ENCODE measurements around the gene POLDIP3. TPM values are rescaled to one million over a fixed set of nuclear protein-coding genes. Genes with fewer than 3 reads are reported as not detected.
"Not testable (repeated sequence)": the region's sequence is repeated elsewhere in the genome, so short reads cannot be mapped to it uniquely, and the experiment has no call there.

Gene POLDIP3
- total and polyA plus RNA-seq, 2 of the 4 experiments (the other 2 are of a cell fraction): 33.9 to 43.6 TPM

DNA sequence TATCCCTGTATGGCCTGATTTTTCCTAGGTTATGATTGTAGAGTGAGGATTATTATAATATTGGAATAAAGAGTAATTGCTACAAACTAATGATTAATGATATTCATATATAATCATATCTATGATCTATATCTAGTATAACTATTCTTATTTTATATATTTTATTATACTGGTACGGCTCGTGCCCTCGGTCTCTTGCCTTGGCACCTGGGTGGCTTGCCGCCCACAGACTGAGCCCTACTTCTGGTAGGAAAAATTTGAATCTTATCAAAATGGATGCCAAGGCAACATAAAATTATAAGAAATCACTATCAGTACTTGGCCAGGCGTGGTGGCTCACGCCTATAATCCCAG, 62.4 kb downstream of the POLDIP3 start:
- peaks cover 17% of the 10 kb centered on the region for H3K27me3 ChIP-seq (ENCODE audit: control insufficient read depth, insufficient read depth, low read length)
- H2AFZ ChIP-seq (replicated peaks; ENCODE audit: low read length, poor library complexity); H3K18ac ChIP-seq (ENCODE audit: low read depth, low read length); ATAC-seq (ENCODE audit: low read depth); H3K4me3 ChIP-seq (ENCODE audit: insufficient read depth, low read depth, low read length); DNase-seq; POLR2A ChIA-PET (ENCODE audit: unreplicated experiment); H4K5ac ChIP-seq (ENCODE audit: low read depth, low read length); H4K8ac ChIP-seq (ENCODE audit: low read depth in 2 of 2, low read length in 2 of 2); H3K4me1 ChIP-seq (ENCODE audit: control insufficient read depth, insufficient read depth, low read length); H3K9me1 ChIP-seq (ENCODE audit: insufficient read depth, low read length); H2AK5ac ChIP-seq (ENCODE audit: low read depth, low read length); H3K79me1 ChIP-seq (ENCODE audit: low read depth in 1 of 2, low read length in 2 of 2); H4K20me1 ChIP-seq (ENCODE audit: insufficient read depth, low read length); H3K36me3 ChIP-seq (ENCODE audit: control insufficient read depth, insufficient read depth, low read length); H3K14ac ChIP-seq (replicated peaks; ENCODE audit: low read depth, low read length); H3K9me3 ChIP-seq (ENCODE audit: control insufficient read depth, insufficient read depth, low read length); H2BK20ac ChIP-seq (ENCODE audit: low read depth, low read length); H2BK120ac ChIP-seq (ENCODE audit: low read depth, low read length); in situ Hi-C loops (cut with MboI; ENCODE audit: low sequenced_read_pairs); H3K9ac ChIP-seq (ENCODE audit: low read depth, low read length); H2AK9ac ChIP-seq (replicated peaks; ENCODE audit: low read depth, low read length, poor library complexity); H4K91ac ChIP-seq (ENCODE audit: insufficient read depth, low read depth, low read length); H3K4ac ChIP-seq (ENCODE audit: low read depth, low read length); dilution Hi-C loops (cut with HindIII; ENCODE audit: low sequenced_read_pairs, unreplicated experiment); H2BK15ac ChIP-seq (ENCODE audit: low read depth, low read length); H2BK5ac ChIP-seq (ENCODE audit: low read depth, low read length, poor library complexity, severe bottlenecking); BruUV-seq (replicated peaks); H3K4me2 ChIP-seq (ENCODE audit: low read depth, low read length); H3K56ac ChIP-seq (ENCODE audit: extremely low read depth, insufficient read depth, low read length); H3K23ac ChIP-seq (ENCODE audit: low read depth, low read length); H3K27ac ChIP-seq (ENCODE audit: insufficient read depth, low read length): not testable (repeated sequence)
- no CpG with 5 or more reads among the region's 6 CpGs for WGBS, 2 experiments (ENCODE audit: extremely low coverage in 2 of 2, insufficient read length in 1 of 2)
- intact Hi-C loops (cut with micrococcal nuclease): loop anchor here (5.0 kb wide), 1 partner anchor 385 kb away; no protein-coding TSS in a partner anchor
- CTCF ChIA-PET: interaction anchor here (0.6 kb wide), 1 partner anchor 9 kb away, joined by 3 read pairs; no protein-coding TSS in a partner anchor
